Measurements from ENCODE around the gene ELF4.

DNA sequence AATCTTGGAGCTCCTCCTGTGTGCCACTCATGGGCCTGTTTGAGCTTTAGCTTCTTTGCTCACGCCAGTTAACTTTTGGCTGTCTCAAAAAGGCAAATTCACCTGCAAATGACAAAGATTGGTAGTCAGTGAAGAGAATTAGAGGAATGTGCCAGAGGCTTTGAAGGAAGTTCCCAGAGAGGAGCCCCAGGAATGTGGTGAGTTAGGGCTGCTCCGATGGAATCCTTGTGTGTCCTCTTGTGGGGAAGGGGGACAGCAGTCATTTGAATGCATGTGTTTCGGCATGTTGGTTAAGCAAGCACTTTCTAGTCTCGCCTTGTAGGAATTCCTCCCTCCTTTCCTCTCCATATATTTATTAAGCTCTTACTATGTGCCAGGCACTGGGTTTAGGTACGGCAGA lies 62.9 kb downstream of the ELF4 start:
- TF ChIP-seq CTCF (IDR thresholded peaks at IDR 0.05) (no peak), EZH2 (IDR thresholded peaks at IDR 0.05) (no peak)
